ENCODE measurements around the gene NAALADL2.

The NAALADL2 gene

GRCh38 chr3:175001091-175001490, 142.0 kb downstream of the NAALADL2 start:
- no peak for DNase-seq

GRCh38 chr3:175002732-175003143, 143.6 kb downstream of the NAALADL2 start:
- no peak for DNase-seq

DNA sequence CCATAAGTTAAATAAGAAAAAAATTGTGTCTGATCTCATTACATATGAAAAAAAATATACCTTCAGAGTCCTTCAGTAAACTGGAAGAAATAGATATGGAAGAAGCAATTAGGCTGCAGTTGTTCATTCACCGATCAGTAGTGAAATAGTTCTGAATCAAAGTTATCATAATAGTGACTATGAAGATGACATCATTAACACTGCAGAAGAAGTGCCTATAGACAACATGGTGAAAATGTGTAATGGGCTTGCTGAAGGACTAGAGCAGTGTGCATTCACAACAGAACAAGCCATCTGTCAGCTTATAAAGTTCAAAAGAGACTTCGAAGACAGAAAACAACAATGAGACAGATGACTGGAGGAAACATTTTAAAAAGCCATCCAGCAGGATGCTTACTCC, 144.5 kb downstream of the NAALADL2 start:
- no peak for DNase-seq

DNA sequence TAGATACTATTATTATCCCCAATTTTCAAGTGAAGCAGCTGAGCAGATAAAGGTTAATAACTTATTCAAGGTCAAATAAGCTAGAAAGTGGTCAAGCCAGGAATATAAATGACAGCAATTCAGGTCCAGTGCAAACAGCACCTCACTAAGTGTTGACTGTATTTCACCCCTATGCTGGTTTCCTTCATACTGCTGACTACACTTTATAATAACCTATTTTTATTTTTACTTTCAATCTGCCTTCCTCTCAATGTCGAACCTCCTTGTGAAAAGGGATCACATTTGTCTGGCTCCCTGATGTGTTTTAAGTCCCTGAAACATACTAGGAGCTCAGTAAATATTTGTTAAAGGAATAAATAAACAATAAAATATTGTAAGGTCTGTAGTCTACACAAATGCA, 146.1 kb downstream of the NAALADL2 start:
- DNase-seq, result no peak

DNA sequence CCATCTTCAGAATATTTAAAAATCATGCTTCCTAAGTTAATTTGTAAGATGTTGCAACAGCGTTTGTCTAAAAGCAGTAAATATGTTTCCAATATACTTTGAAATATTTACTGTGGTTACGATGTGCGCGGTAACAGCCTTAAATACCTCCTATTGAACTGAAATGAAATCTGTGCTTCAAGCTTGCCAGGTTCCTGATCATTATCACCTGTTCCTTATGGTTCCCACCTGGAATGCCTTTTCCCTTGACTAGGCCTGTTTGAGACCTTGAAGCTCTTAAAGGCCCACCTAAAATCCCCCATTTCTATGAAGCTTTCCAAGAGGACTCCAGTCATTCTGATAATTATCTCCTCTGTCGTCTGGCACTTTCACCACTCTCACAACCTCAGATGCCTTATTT, 146.7 kb downstream of the NAALADL2 start:
- DNase-seq, result no peak

DNA sequence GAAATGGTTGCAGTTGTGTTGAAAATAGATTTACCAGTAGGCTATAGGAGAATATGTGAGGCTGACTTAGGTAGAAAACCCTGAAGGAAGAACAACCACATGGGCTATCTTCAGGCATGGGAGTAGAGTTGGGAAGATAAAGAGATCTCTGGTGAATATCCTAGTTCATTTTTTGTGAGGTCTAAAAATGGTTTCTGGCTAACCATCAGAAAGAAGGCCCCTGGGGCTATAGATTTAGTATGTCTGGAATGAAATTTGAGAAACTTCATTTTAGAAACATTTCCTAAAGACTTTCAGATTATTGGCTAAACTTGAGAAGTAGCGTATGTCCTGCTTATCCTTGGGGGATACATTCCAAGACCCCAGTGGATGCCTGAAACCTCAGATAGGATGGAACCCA, 148.2 kb downstream of the NAALADL2 start:
- DNase-seq, result no peak

- DNase-seq, result no peak
These were observed 150.2 kb downstream of the NAALADL2 start for GRCh38 chr3:175009295-175009694.

DNA sequence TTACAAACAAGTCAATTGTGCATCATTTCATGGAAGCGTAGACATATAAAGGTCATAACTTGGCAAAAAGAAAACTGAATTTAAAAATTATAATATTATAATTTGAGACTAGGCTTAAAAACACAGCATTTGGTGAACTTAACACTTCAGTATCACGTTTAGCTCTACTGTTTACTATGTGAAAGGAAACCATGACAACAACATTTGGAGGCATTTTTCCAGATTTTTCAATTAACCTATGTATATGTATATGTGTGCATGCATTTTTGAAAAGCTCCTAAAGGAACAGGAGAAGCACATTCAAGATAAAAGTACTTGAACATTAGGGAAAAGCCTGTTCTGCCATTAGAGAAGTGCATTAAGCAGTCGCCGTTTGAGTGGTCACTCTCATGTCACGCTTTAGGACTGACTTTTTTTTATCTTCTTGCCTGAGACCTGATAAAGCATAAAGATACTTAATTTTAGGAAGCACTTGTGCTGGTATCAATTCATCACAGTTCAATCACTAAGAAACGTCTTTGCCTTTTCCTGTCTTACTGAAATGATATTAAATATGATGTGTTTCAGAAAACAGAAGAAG, 156.0 kb downstream of the NAALADL2 start:
- DNase-seq, result no peak

GRCh38 chr3:175018946-175019727, 160.0 kb downstream of the NAALADL2 start:
- DNase-seq, result no peak

GRCh38 chr3:175020101-175020500, 161.0 kb downstream of the NAALADL2 start:
- no peak for DNase-seq

DNA sequence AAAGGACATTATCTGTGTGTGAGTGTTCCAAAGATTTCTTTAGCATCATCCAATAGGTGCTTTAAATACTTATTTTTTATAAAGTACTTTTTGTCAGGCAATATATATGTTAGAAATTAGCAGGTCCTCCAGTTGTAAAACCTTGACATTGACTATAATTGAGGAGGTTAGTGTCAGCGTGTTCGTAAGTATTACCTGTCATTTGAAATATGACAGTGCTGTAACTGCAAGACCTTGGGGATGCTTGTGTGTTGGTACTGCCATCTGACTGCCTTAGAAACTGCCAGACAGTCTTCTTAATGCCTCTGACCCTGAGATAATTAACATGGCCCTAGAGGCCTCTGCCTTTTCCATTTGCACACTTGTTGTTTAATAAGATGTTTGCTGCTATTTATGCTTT, 170.7 kb downstream of the NAALADL2 start:
- no peak for DNase-seq

- DNase-seq, result no peak
These were observed 180.7 kb downstream of the NAALADL2 start for GRCh38 chr3:175039875-175040274.

- no peak for DNase-seq
These were observed 182.2 kb downstream of the NAALADL2 start for GRCh38 chr3:175041369-175041768.

DNA sequence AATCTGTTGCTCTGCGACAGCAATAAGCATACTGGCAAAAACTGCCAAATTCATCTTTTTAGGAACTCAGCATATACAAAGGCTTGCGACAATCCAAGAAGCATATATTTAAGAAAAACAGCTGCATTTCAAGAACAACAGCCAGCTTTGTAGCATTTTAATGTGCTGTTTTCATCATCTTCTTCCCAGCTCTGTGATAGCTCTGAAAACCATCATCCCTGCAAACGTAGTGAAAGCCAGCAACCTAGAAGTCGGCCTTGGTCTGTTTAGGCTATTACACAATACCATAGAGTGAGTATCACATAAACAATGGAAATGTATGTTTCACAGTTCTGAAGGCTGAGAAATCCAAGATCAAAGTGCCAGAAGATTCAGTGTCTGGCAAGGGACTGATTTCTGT, 187.5 kb downstream of the NAALADL2 start:
- no peak for DNase-seq

DNA sequence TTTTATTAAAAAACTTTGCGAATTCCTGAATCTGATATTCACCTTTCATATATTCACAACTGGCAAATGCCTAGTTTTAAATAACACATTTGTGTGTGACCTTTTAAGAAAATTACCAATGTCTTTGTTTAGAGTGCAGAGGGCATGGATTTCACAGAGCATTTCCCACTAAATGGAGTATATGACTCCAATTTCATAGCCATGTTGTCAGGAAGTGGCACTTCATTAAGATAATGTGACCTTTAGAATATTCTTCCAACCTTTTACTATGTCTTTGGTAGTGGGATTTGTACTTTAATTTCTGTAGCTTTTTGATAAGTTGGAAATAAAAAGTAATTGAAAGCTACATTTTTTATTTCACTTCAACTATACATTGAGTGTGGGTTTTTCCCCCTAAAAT, 188.7 kb downstream of the NAALADL2 start:
- DNase-seq, result no peak

GRCh38 chr3:175057401-175057800, 198.3 kb downstream of the NAALADL2 start:
- DNase-seq, result no peak

DNA sequence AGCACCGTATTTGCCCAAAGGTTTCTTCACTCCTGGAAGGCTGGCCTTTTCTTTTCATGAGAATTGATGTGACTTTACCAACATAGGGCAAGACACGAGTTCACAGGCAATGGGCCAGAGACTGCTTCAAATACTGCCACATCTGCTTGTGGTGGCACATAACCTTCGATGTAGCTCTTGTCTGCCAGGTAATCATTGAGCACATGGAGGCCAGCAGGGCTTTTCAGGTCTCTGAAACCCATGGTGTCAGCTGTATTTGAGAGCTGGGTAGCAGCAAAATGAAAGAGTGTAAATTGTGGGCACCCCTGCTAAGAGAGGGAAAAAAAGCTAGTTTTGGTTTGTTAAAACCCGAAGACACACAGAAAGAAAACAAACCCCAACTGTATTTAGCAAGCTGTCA, 200.7 kb downstream of the NAALADL2 start:
- DNase-seq, result no peak

GRCh38 chr3:175065497-175065896, 206.4 kb downstream of the NAALADL2 start:
- no peak for DNase-seq

- DNase-seq, result no peak
These were observed 207.7 kb downstream of the NAALADL2 start for GRCh38 chr3:175066617-175067415.

- no peak for DNase-seq
These were observed 209.5 kb downstream of the NAALADL2 start for GRCh38 chr3:175068587-175068986.

GRCh38 chr3:175070946-175071345, 211.8 kb downstream of the NAALADL2 start:
- no peak for DNase-seq

DNA sequence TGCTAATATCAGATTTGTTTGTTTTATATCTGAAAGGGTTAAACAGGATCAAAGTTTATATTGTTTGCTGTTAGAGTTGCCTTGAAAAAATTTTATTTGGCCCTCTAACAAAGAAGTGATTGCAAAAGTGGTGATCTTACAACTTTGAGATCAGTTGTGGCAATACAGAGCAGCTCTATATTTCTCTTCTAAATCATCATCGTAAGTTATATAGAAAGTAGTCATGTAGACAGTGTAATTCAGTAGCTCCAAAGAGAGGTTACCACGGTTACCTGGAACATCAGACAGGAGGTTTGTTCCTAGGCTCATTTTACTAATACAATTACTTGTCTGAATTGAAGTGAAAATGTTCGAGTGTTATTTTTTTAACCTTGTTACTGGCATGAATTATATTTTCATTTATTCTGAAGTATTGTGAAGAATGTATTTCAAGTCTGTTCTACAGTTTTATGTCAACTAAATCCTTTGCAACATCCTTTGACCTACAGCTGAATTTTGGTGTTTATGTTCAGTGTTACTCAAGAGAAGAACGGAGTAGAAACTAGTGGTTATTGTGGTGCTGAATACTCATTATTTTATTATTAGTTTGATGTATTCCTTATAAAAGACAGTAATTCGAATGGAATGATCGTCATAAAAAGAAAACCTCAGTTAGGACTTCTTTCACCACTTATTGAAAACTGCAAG, 214.2 kb downstream of the NAALADL2 start:
- DNase-seq, result no peak

- DNase-seq, result no peak
These were observed 216.1 kb downstream of the NAALADL2 start for GRCh38 chr3:175075269-175075668.

All from AML-193 (cell line).